GM19463 (cell line): ENCODE measurements around the gene AGAP1.

Experiments used
- ATAC-seq: cut with Tn5 transposase; IDR thresholded peaks from one replicate; pipeline ENCODE4 v1.9.1; 2021; ENCODE audit warnings: mild to moderate bottlenecking, moderate library complexity; ENCODE audit not compliant: unreplicated experiment

AGAP1 gene

DNA sequence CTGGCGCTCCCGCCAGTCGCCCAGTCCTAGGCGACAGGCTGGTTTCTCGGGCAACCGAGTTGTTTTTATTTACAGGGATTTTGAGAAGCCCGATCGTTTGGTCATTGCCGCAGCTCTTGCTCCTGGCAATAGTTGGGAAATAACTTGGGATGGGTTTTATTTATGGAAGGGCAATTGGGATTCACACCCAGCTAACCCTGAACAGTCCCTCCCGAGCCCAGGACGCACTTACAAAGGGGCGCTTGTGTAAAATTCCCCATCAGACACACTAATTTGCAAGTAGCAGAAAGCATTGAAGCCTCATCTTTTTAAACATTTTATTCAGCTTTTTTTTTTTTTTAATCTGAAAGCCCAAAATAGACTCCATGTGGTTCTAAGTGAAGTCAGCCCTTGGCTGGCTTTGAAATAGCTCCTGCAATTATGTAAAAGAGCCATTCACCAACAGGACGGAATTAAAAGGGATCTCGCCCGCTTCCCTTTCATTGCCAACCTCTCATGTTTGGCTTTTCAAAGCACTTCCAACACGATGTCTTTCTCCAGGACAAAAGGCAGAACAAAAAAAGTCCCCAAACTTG lies 677.9 kb downstream of the AGAP1 start:
- no peak for ATAC-seq

- no peak for ATAC-seq
Observed at GRCh38 chr2:236172255-236173035, 678.6 kb downstream of the AGAP1 start.

- no peak for ATAC-seq
Observed at GRCh38 chr2:236173036-236173728, 679.3 kb downstream of the AGAP1 start.

GRCh38 chr2:236173729-236174607 lies 680.1 kb downstream of the AGAP1 start:
- ATAC-seq = no peak

DNA sequence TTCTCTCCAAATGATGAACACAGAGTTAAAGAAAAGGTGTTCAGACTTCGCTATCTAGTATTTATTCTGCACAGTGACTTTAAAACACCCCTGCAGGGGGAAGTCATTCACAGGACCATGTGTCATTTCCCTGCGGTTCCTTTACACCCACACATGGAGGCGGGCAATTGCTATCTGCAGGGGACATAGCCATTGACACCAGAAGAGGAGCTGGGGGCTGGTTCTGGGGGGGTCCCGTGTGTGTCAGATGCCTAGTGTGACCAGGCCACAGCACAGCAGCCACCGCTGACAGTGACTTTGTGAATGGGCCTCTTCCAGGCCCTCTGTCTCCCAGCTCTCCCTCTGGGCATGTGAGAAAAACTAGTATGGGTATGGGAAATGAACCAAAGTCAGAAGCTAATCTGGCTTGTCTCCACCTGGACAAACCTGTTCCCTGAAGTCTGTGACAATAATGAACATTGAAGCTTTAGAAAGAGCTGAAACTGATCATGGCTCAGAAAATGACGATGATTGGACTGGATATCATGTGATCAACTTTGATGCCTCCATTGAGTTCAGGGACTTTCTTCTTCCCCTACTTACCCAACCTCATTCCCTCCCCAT lies 681.8 kb downstream of the AGAP1 start:
- ATAC-seq = no peak

DNA sequence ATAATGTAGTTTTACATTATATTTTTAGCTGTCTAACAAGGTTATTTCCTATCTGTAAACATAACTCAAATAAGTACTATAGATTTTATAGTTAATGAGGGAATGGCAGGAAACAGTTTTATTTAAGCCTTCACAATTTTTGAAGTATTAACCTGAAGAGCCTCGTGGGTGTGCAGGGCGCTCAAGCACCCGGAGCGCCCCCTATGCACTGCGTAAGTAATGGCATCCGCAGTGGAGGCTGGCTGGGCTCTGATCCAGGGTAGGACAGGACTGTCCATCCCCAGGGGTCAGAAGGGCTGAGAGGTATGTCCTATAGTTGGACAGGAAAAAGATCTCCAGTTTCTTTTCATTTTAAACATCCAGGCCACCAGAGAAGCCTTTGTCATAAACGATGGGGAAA lies 682.6 kb downstream of the AGAP1 start:
- ATAC-seq = no peak

DNA sequence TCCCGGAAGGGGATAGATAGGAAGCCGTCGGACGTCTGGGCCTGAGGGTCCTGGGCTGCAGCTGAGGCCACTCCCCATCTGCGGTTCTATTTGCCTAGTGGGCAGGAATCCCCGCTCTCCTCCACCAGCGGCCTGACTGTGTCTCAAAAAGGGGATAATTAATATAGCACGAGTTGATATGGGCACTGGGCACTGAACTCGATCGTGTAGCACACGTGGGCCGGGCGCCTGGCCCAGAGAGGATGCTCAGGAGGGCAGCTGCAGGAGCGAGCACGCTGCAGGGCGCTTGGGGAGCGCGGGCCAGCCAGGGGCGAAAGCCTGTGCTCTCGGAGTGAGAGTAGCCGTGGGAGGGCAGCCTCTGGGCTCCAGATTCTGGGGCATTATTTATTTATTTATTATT lies 683.1 kb downstream of the AGAP1 start:
- ATAC-seq = no peak

- no peak for ATAC-seq
Observed at GRCh38 chr2:236177604-236177966, 683.7 kb downstream of the AGAP1 start.

DNA sequence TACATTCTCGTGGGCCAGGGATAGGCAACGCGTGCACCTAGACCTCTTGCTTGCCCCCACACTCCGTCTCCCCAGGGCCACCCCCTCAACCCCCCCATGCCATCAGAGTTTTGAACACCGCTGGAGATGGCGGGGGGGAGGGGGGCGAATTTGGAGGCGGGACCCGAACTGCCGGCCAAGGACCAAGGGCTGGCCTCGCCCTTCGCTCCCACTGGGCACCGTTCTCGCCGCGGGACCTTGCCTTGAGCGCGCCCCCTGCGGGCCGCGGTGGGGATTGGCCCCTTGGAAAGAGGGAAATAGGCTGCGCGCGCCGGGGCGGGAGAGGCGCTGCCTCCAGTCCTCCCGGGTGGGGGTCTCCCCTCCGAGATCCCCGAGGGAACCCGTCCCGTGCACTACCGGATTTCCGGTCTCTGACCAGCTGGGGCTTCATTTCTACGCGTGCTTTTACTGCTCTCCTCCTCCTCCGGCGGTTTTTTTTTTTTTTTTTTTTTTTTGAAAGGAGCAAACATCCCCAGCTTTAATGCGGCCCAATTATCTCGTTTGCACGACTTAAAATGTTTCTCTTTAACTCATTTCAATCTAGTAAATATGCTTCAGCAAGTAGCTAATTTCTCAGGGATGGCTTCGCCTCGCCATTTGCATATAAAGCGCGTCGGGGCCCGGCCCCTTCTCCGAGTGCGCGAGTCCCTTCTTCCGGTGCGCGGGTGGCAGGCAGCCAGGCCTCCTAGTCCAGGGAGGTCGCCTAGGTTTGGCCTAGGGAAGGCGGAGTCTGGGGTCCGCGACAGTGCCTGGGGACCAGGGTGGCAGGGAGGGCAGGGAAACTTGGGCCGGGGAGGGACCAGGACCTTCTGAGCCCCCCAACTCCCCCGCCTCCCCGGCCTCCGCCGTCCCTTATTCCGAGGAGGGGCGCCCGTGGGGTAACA lies 684.4 kb downstream of the AGAP1 start:
- no peak for ATAC-seq

- no peak for ATAC-seq
Observed at GRCh38 chr2:236178890-236179235, 685.0 kb downstream of the AGAP1 start.

- no peak for ATAC-seq
Observed at GRCh38 chr2:236179236-236180075, 685.6 kb downstream of the AGAP1 start.

- ATAC-seq = no peak
Observed at GRCh38 chr2:236180076-236180816, 686.4 kb downstream of the AGAP1 start.

- ATAC-seq = no peak
Observed at GRCh38 chr2:236180831-236181453, 687.1 kb downstream of the AGAP1 start.
